ENCODE measurements around the gene COL9A3. TPM values are rescaled to one million over a fixed set of nuclear protein-coding genes. Genes with fewer than 3 reads are reported as not detected.

Gene COL9A3
- total RNA-seq, 4 donors from 2014 or later: 6.0 to 223 (median 8.0) TPM

DNA sequence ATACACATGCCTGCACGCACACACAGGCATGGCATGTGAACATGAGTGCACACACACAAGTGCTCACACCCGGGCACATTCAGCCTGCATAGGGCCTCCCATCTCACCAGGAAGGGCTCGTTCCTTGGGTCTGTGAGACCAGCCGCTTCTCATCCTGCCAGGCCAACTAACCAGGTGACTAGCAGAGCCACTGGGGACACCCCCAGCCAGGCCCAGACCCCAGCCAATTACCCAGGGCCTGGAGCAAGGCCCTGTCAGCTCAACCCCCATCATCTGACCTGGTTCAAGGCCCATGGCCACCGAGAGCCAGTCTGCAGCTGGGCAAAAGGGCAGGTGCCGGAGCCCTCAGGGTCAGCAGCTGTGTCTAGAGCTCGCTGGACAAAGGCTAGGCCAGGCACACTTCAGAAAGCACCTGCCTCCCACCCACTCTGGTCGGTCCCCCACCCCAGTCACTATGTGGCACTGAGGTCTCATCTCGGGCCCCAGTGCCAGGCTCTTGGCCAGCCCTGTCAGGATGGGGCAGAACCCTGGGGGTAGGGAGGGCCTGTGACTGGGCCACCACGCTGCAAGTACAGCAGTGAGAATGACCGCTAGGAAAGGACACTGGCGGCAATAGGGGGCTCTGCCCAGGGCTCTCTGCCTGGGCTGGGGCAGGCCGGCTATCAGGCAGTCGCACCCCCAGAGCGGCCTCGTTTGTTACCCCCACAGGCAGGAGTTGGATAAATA is 47.3 kb upstream of the COL9A3 start:
- no peaks in the 10 kb centered on the region for H3K9me3 ChIP-seq
- peaks cover 11% of the 10 kb centered on the region for H3K27me3 ChIP-seq
- in situ Hi-C loops (cut with MboI; ENCODE audit: low pct_ligation_motif_present in 1 of 4, low pct_unique_long_range_greater_than_20kb in 1 of 4, low sequenced_read_pairs in 3 of 4): no loop called here
- no peak for DNase-seq
- 86% methylated on average over 16 of the region's 16 CpGs; no CpG with 5 or more reads in 1 of the 2 donors for WGBS, 2 donors (ENCODE audit: low coverage in 1 of 2)
- no peak for TF ChIP-seq POLR2AphosphoS5 (IDR thresholded peaks at IDR 0.05)
- no peak for TF ChIP-seq EP300 (IDR thresholded peaks at IDR 0.05; ENCODE audit: low read depth)
- TF ChIP-seq POLR2A (IDR thresholded peaks at IDR 0.05): no peak
- TF ChIP-seq, protein P1, sequence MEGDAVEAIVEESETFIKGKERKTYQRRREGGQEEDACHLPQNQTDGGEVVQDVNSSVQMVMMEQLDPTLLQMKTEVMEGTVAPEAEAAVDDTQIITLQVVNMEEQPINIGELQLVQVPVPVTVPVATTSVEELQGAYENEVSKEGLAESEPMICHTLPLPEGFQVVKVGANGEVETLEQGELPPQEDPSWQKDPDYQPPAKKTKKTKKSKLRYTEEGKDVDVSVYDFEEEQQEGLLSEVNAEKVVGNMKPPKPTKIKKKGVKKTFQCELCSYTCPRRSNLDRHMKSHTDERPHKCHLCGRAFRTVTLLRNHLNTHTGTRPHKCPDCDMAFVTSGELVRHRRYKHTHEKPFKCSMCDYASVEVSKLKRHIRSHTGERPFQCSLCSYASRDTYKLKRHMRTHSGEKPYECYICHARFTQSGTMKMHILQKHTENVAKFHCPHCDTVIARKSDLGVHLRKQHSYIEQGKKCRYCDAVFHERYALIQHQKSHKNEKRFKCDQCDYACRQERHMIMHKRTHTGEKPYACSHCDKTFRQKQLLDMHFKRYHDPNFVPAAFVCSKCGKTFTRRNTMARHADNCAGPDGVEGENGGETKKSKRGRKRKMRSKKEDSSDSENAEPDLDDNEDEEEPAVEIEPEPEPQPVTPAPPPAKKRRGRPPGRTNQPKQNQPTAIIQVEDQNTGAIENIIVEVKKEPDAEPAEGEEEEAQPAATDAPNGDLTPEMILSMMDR (IDR thresholded peaks at IDR 0.05): no peak
- H3K36me3 ChIP-seq: no peaks in the 10 kb centered on the region
- no peak overlapping the region for H3K27ac ChIP-seq
- H3K4me1 ChIP-seq: peaks cover 0 to 3% (median 0%) of the 10 kb centered on the region in 4 donors
- intact Hi-C loops (cut with DNase I; ENCODE audit: low total_unique reads): no loop called here
- no peak overlapping the region for H3K4me3 ChIP-seq

DNA sequence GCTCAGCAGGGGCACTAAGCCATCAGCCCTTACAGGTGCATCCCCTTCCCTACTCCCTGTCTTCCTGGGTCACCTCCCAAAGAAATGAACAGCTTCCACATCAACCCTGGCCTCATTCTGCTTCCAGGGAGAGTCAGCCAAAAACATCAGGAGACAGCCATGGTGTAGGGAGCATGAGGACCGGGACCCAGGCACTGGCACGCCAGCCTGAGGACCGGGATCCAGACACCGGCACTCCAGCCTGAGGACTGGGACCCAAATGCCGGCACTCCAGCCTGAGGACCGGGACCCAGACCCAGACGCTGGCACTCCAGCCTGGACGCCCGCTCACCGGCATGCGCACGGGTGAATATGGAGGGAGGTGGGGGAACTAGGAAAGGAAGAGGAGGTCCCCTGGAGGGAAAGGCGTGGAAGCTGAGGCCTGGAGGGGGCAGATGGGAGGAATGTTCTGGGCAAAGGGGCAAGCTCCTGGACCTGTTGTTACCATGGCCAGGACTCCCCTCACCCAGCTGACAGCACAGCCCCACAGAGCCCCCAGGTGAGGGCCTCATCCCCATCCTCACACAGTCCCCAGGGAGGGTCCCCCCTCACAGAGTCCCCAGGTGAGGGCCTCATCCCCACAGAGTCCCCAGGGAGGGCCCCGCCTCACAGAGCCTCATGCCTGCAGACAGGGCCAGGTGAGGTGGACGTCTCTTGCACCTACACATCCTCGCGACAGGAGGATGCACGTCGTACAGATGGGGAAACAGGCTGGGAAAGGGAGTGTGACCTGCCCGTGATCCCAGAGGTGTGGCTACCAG is 46.5 kb upstream of the COL9A3 start:
- no peak overlapping the region for H3K27ac ChIP-seq
- in situ Hi-C loops (cut with MboI; ENCODE audit: low pct_ligation_motif_present in 1 of 4, low pct_unique_long_range_greater_than_20kb in 1 of 4, low sequenced_read_pairs in 3 of 4): no loop called here
- no peak overlapping the region for H3K4me3 ChIP-seq
- no peaks in the 10 kb centered on the region for H3K9me3 ChIP-seq
- WGBS, 2 donors (ENCODE audit: low coverage in 1 of 2): 85 to 91% methylated on average over 4 to 20 of the region's 20 CpGs
- peaks cover 11% of the 10 kb centered on the region for H3K27me3 ChIP-seq
- no peak for DNase-seq
- no peak for TF ChIP-seq POLR2A (IDR thresholded peaks at IDR 0.05)
- TF ChIP-seq EP300 (IDR thresholded peaks at IDR 0.05; ENCODE audit: low read depth): no peak
- TF ChIP-seq, protein P1 (IDR thresholded peaks at IDR 0.05): no peak
- TF ChIP-seq POLR2AphosphoS5 (IDR thresholded peaks at IDR 0.05): no peak
- H3K36me3 ChIP-seq: no peaks in the 10 kb centered on the region
- intact Hi-C loops (cut with DNase I; ENCODE audit: low total_unique reads): no loop called here
- peaks cover 0 to 3% (median 0%) of the 10 kb centered on the region in 4 donors for H3K4me1 ChIP-seq

DNA sequence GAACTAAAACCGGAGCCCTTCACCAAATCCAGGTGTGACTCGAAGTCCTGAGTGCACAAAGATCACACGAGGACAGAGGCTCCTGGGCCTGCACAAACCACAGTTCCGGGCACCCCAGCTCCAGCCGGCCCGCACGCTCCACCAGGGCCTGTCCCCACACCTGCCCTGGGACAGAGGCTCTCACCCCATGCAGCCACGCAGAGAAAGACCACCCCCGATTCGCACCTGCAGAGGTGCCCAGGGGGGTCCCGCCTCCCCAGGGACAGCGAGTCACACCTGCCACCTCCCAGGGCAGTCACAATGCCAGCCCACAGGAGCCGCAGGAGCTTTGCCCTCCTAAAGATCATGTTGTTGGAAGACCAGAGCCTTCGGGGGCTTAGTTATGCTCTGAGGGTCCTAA is 45.9 kb upstream of the COL9A3 start:
- WGBS, 2 donors (ENCODE audit: low coverage in 1 of 2): 81 to 100% methylated on average over 1 to 14 of the region's 14 CpGs
- no peak overlapping the region for H3K27ac ChIP-seq
- peaks cover 0 to 3% (median 0%) of the 10 kb centered on the region in 4 donors for H3K4me1 ChIP-seq
- intact Hi-C loops (cut with DNase I; ENCODE audit: low total_unique reads) (no loop called here), in situ Hi-C loops (cut with MboI; ENCODE audit: low pct_ligation_motif_present in 1 of 4, low pct_unique_long_range_greater_than_20kb in 1 of 4, low sequenced_read_pairs in 3 of 4) (no loop called here)
- no peaks in the 10 kb centered on the region for H3K9me3 ChIP-seq
- H3K4me3 ChIP-seq: no peak overlapping the region
- DNase-seq: no peak
- peaks cover 11% of the 10 kb centered on the region for H3K27me3 ChIP-seq
- H3K36me3 ChIP-seq: no peaks in the 10 kb centered on the region
- TF ChIP-seq POLR2AphosphoS5 (IDR thresholded peaks at IDR 0.05): no peak
- TF ChIP-seq EP300 (IDR thresholded peaks at IDR 0.05; ENCODE audit: low read depth): no peak
- TF ChIP-seq POLR2A (IDR thresholded peaks at IDR 0.05): no peak
- TF ChIP-seq, protein P1 (IDR thresholded peaks at IDR 0.05): no peak

DNA sequence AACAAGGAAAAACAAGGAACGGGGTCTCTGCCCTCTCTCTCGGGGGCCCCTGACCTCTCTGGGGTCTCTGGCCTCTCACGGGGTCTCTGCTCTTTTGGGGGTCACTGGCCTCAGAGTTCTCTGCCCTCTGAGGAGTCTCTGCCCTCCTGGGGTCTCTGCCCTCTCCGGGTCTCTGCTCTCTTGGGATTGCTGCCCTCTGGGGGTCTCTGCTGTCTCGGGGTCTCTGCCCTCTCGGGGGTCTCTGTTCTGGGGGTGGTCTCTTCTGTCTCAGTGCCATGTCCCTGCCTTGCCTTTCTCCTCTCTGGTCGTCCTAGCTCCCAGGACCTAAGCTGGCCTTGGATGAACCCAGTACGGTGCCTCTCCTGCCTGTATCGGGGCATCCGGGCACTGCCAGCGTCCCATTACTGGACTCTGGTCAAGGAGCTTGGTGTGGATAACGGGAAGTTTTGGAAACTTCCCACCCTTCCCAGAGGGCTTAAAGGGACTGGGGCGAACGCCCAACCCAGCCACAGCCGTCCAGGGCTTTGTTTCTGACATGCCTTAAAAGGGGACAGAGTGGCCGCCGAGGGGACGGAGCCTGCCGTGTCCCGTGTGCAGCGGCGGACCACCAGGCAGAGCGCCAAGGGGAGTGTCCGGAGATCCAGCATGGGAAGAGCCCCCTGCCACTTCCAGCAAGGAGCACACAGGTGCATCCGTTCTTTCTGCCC is 45.3 kb upstream of the COL9A3 start:
- intact Hi-C loops (cut with DNase I; ENCODE audit: low total_unique reads): no loop called here
- Histone ChIP-seq H3K27me3 (peaks cover 11% of the 10 kb centered on the region), H3K27ac (no peak overlapping the region), H3K36me3 (no peaks in the 10 kb centered on the region), H3K4me1 (peaks cover 0 to 8% (median 1%) of the 10 kb centered on the region in 4 donors), H3K9me3 (no peaks in the 10 kb centered on the region), H3K4me3 (no peak overlapping the region)
- TF ChIP-seq, protein P1 (IDR thresholded peaks at IDR 0.05): no peak
- no peak for TF ChIP-seq POLR2A (IDR thresholded peaks at IDR 0.05)
- no peak for TF ChIP-seq EP300 (IDR thresholded peaks at IDR 0.05; ENCODE audit: low read depth)
- TF ChIP-seq POLR2AphosphoS5 (IDR thresholded peaks at IDR 0.05): no peak
- 83 to 93% methylated on average over 3 to 25 of the region's 25 CpGs for whole genome bisulfite sequencing, 2 donors (ENCODE audit: low coverage in 1 of 2)
- no peak for DNase-seq
- in situ Hi-C loops (cut with MboI; ENCODE audit: low pct_ligation_motif_present in 1 of 4, low pct_unique_long_range_greater_than_20kb in 1 of 4, low sequenced_read_pairs in 3 of 4): no loop called here

Data from transverse colon (tissue), 4 donors.